ENCODE measurements around the gene DEFB124.

The DEFB124 gene

DNA sequence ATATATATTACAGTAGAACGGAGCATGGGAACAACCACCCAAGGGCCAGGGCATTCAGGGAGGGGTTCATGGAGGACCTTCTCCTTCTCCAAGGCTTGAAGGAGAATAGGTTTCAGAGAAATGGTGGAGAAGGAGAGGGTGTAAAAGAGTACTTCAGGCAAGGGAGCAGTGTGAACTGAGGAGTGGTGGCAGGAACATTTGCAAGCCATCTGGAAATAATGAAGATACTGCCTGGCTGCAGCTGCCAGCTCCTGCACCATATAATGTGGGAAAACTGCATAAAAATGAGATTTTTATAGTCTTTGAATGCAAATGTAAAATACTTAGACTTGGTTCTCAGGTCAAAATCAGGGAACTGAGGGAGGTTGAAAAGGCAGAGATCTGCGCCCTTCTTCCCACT lies 59.3 kb downstream of the DEFB124 start:
- no peak for DNase-seq
